ENCODE results near the gene FTCD. TPM values are rescaled to one million over a fixed set of nuclear protein-coding genes. Genes with fewer than 3 reads are reported as not detected.
"Not testable (repeated sequence)": the region's sequence is repeated elsewhere in the genome, so short reads cannot be mapped to it uniquely, and the experiment has no call there.

Gene FTCD
- total RNA-seq, 1 donor from 2014 or later: 0.85 TPM

- no peak for TF ChIP-seq CTCF (IDR thresholded peaks at IDR 0.05)
- no peak for DNase-seq (ENCODE audit: low spot score in 2 of 2)
- Histone ChIP-seq H3K4me1 (no peaks in the 10 kb centered on the region), H3K4me3 (no peak overlapping the region), H3K27ac (no peak overlapping the region), H3K27me3 (no peaks in the 10 kb centered on the region), H3K36me3 (no peaks in the 10 kb centered on the region), H3K9me3 (no peaks in the 10 kb centered on the region)
- intact Hi-C loops (cut with DNase I): loop anchor here (10.0 kb wide), 1 partner anchor 183 kb away; the partner anchor contains the start of genes C21orf58 and PCNT
Observed at GRCh38 chr21:46141767-46142581, 13.4 kb downstream of the FTCD start.

GRCh38 chr21:46140352-46141003 lies 14.9 kb downstream of the FTCD start:
- H3K4me3 ChIP-seq; H3K27me3 ChIP-seq; H3K9me3 ChIP-seq; H3K4me1 ChIP-seq; H3K27ac ChIP-seq; DNase-seq (ENCODE audit: low spot score in 2 of 2); H3K36me3 ChIP-seq: not testable (repeated sequence)
- intact Hi-C loops (cut with DNase I): loop anchor here (10.0 kb wide), 1 partner anchor 184 kb away; the partner anchor contains the start of genes C21orf58 and PCNT

GRCh38 chr21:46139686-46140085 lies 15.7 kb downstream of the FTCD start:
- no peak overlapping the region for H3K4me3 ChIP-seq
- no peak for TF ChIP-seq CTCF (IDR thresholded peaks at IDR 0.05)
- H3K4me1 ChIP-seq: no peaks in the 10 kb centered on the region
- H3K27me3 ChIP-seq: no peaks in the 10 kb centered on the region
- intact Hi-C loops (cut with DNase I): loop anchor here (10.0 kb wide), 1 partner anchor 185 kb away; the partner anchor contains the start of genes C21orf58 and PCNT
- H3K36me3 ChIP-seq: no peaks in the 10 kb centered on the region
- no peak for DNase-seq (ENCODE audit: low spot score in 2 of 2)
- no peaks in the 10 kb centered on the region for H3K9me3 ChIP-seq
- no peak overlapping the region for H3K27ac ChIP-seq

- Histone ChIP-seq H3K4me3 (no peak overlapping the region), H3K27ac (no peak overlapping the region), H3K9me3 (no peaks in the 10 kb centered on the region), H3K27me3 (no peaks in the 10 kb centered on the region), H3K4me1 (no peaks in the 10 kb centered on the region), H3K36me3 (no peaks in the 10 kb centered on the region)
- DNase-seq (ENCODE audit: low spot score in 2 of 2): no peak
- intact Hi-C loops (cut with DNase I): no loop called here
- no peak for TF ChIP-seq CTCF (IDR thresholded peaks at IDR 0.05)
Observed at GRCh38 chr21:46138383-46138970, 16.9 kb downstream of the FTCD start.

GRCh38 chr21:46137908-46138307 lies 17.5 kb downstream of the FTCD start:
- TF ChIP-seq CTCF (IDR thresholded peaks at IDR 0.05): no peak
- Histone ChIP-seq H3K4me3 (no peak overlapping the region), H3K27me3 (no peaks in the 10 kb centered on the region), H3K4me1 (no peaks in the 10 kb centered on the region), H3K27ac (no peak overlapping the region), H3K36me3 (no peaks in the 10 kb centered on the region), H3K9me3 (no peaks in the 10 kb centered on the region)
- DNase-seq (ENCODE audit: low spot score in 2 of 2): no peak
- intact Hi-C loops (cut with DNase I): no loop called here
